ENCODE data around the gene ZNF444. TPM values are rescaled to one million over a fixed set of nuclear protein-coding genes. Genes with fewer than 3 reads are reported as not detected.

ZNF444 gene
- total and polyA plus RNA-seq, 9 of the 15 experiments (the other 6 are each of a cell fraction or from before 2014, with no cell fraction given), result 0.39 to 40.0 (median 6.9) TPM

GRCh38 chr19:56121180-56122167 is 19.6 kb upstream of the ZNF444 start, which contains the start of gene ZNF787 (continued):
- TF ChIP-seq RB1 (IDR thresholded peaks at IDR 0.05; ENCODE audit: low read depth) (peak; percentile 74), BCLAF1 (IDR thresholded peaks at IDR 0.05; ENCODE audit: borderline replicate concordance in 1 of 2, control insufficient read depth in 1 of 2, low read depth in 2 of 2, low read length in 1 of 2) (0 out of 4 replicates have a peak, but pooled peaks of 1 of the 2 experiments have one; percentile 36), TAF9B (IDR thresholded peaks at IDR 0.05; ENCODE audit: partially characterized antibody) (peak; percentile 30), SNIP1 (IDR thresholded peaks at IDR 0.05; ENCODE audit: low read depth) (peak; percentile 97), RAD21 (CRISPR knock-in tag; conservative IDR thresholded peaks at IDR 0.05 in 1 of 2, IDR thresholded peaks at IDR 0.05 in 1 of 2) (peak in 1 of 2 experiments; percentile 5; a peak in 1 of 4 replicates), HCFC1 (IDR thresholded peaks at IDR 0.05; ENCODE audit: low read depth, low read length) (peak; percentile 81), NBN (IDR thresholded peaks at IDR 0.05; ENCODE audit: low read depth) (peak; percentile 30; the same call in 1 of the 2 replicates), MYNN (IDR thresholded peaks at IDR 0.05) (0 out of 2 replicates have a peak, but pooled peaks have one; percentile 18), MYNN (CRISPR knock-in tag; IDR thresholded peaks at IDR 0.05) (no peak), EP400 (IDR thresholded peaks at IDR 0.05) (peak; percentile 80), SMAD1 (IDR thresholded peaks at IDR 0.05; ENCODE audit: low read depth, low read length, partially characterized antibody) (no peak), SIN3B (IDR thresholded peaks at IDR 0.05; ENCODE audit: low read depth) (no peak), NFIC (IDR thresholded peaks at IDR 0.05) (peak; percentile 28; the same call in 1 of the 2 replicates), ARID1B (IDR thresholded peaks at IDR 0.05) (0 out of 2 replicates have a peak, but pooled peaks have one; percentile 18), GATAD2A (IDR thresholded peaks at IDR 0.05) (no peak), MTA3 (IDR thresholded peaks at IDR 0.05; ENCODE audit: borderline replicate concordance) (peak; percentile 76; the same call in 1 of the 2 replicates), HDAC1 (IDR thresholded peaks at IDR 0.05) (peak in 1 of 2 experiments; percentile 65; a peak in 2 of 4 replicates), CTBP1 (IDR thresholded peaks at IDR 0.05; ENCODE audit: borderline replicate concordance) (peak; percentile 63), SP1 (CRISPR knock-in tag; IDR thresholded peaks at IDR 0.05) (0 out of 2 replicates have a peak, but pooled peaks have one; percentile 31), PHF8 (IDR thresholded peaks at IDR 0.05; ENCODE audit: borderline replicate concordance, low read length) (peak; percentile 52; the same call in 1 of the 2 replicates), XRCC5 (IDR thresholded peaks at IDR 0.05; ENCODE audit: low read depth, low read length) (peak; percentile 58; the same call in 1 of the 2 replicates)
